Neuronal stem cell (in vitro differentiated cells): ENCODE measurements around the gene CCDC178.

Experiments
- DNase-seq: peaks from one replicate; pipeline ENCODE4 v3.0.0-alpha.2; 2013; ENCODE audit warnings: low spot score
- H2AFZ ChIP-seq: one replicate; pipeline ENCODE4 v1.6.1; 2013; ENCODE audit warnings: mild to moderate bottlenecking, low read length, inconsistent platforms
- H2AK5ac ChIP-seq: 2 replicates; pipeline ENCODE4 v1.6.1; 2013; ENCODE audit warnings: low read depth, mild to moderate bottlenecking, inconsistent platforms, low read length, moderate library complexity, mixed read lengths
- H2BK120ac ChIP-seq: 2 replicates; pipeline ENCODE4 v1.6.1; 2013; ENCODE audit warnings: low read depth, mild to moderate bottlenecking, inconsistent platforms, low read length, moderate library complexity, mixed read lengths
- H2BK12ac ChIP-seq: one replicate; pipeline ENCODE4 v1.6.1; 2013; ENCODE audit warnings: low read length, inconsistent platforms
- H2BK15ac ChIP-seq: 2 replicates; pipeline ENCODE4 v1.6.1; 2013; ENCODE audit warnings: mild to moderate bottlenecking, low read length, inconsistent platforms, mixed read lengths
- H2BK5ac ChIP-seq: one replicate; pipeline ENCODE4 v1.6.1; 2013; ENCODE audit warnings: inconsistent platforms, mild to moderate bottlenecking, low read length, moderate library complexity
- H3K14ac ChIP-seq: one replicate; pipeline ENCODE4 v1.6.1; 2013; ENCODE audit warnings: low read length, inconsistent platforms
- H3K18ac ChIP-seq: 2 replicates; pipeline ENCODE4 v1.6.1; 2013; ENCODE audit warnings: low read length, inconsistent platforms
- H3K23ac ChIP-seq: 2 replicates; pipeline ENCODE4 v1.6.1; 2013; ENCODE audit warnings: low read depth, mild to moderate bottlenecking, mixed read lengths, low read length, inconsistent platforms; ENCODE audit not compliant: poor library complexity
- H3K27ac ChIP-seq: replicated peaks from 3 replicates; pipeline ENCODE4 v1.5.1; 2013; ENCODE audit warnings: low read length, inconsistent platforms
- H3K27me3 ChIP-seq, 3 experiments: 2 replicates each; pipeline ENCODE4 v1.6.1; 2013; ENCODE audit warnings: low read length in 3 of 3, mild to moderate bottlenecking in 2 of 3, inconsistent platforms in 1 of 3, low read depth in 1 of 3, mixed read lengths in 1 of 3, moderate library complexity in 1 of 3; ENCODE audit not compliant: control insufficient read depth in 3 of 3, insufficient read depth in 3 of 3
- H3K36me3 ChIP-seq, 2 donors: replicated peaks in 1 of 2; 2 replicates each; pipeline ENCODE4 v1.6.1; 2013; ENCODE audit warnings: low read length in 2 of 2; ENCODE audit not compliant: control insufficient read depth in 2 of 2, insufficient read depth in 2 of 2
- H3K4ac ChIP-seq: 2 replicates; pipeline ENCODE4 v1.6.1; 2013; ENCODE audit warnings: inconsistent platforms, mild to moderate bottlenecking, low read length, moderate library complexity
- H3K4me1 ChIP-seq, 2 donors: 1 replicate in 1 of 2; 2 replicates in 1 of 2; pipeline ENCODE4 v1.6.1; 2013; ENCODE audit warnings: low read length in 2 of 2, low read depth in 1 of 2; ENCODE audit not compliant: control insufficient read depth in 2 of 2, insufficient read depth in 1 of 2
- H3K4me2 ChIP-seq: one replicate; pipeline ENCODE4 v1.6.1; 2013; ENCODE audit warnings: mild to moderate bottlenecking, low read length, inconsistent platforms; ENCODE audit not compliant: insufficient read depth, poor library complexity, severe bottlenecking
- H3K4me3 ChIP-seq, 2 donors: 2 replicates each; pipeline ENCODE4 v1.5.1; 2013; ENCODE audit warnings: low read length in 2 of 2, mild to moderate bottlenecking in 2 of 2, inconsistent platforms in 1 of 2, moderate library complexity in 1 of 2
- H3K79me1 ChIP-seq: one replicate; pipeline ENCODE4 v1.6.1; 2013; ENCODE audit warnings: low read depth, mild to moderate bottlenecking, inconsistent platforms, low read length, moderate library complexity
- H3K9ac ChIP-seq: one replicate; pipeline ENCODE4 v1.6.1; 2013; ENCODE audit warnings: mild to moderate bottlenecking, low read depth, low read length, inconsistent platforms; ENCODE audit not compliant: poor library complexity
- H3K9me3 ChIP-seq, 2 donors: replicated peaks in 1 of 2; 2 replicates each; pipeline versions ENCODE3 to v1.6.1; 2013; ENCODE audit warnings: low read length in 2 of 2, mild to moderate bottlenecking in 2 of 2, inconsistent platforms in 1 of 2, low read depth in 1 of 2, mixed read lengths in 1 of 2, moderate library complexity in 1 of 2; ENCODE audit not compliant: control insufficient read depth in 2 of 2, insufficient read depth in 1 of 2
- H4K8ac ChIP-seq: one replicate; pipeline ENCODE4 v1.6.1; 2013; ENCODE audit warnings: low read depth, mild to moderate bottlenecking, inconsistent platforms, low read length, moderate library complexity
- H4K91ac ChIP-seq: one replicate; pipeline ENCODE4 v1.6.1; 2013; ENCODE audit warnings: low read length, low read depth, mild to moderate bottlenecking, inconsistent platforms; ENCODE audit not compliant: poor library complexity
- WGBS, 2 donors: extraction: QIAGEN DNeasy Blood & Tissue Kit; methylation state at CpG; one replicate each; pipeline ENCODE4 v1.1.7; 2013; ENCODE audit warnings: missing lambda C conversion rate in 2 of 2, mixed read lengths in 1 of 2; ENCODE audit not compliant: insufficient read length in 2 of 2, insufficient replicate concordance in 1 of 2; ENCODE audit errors: extremely low coverage in 2 of 2; 5-methylcytosine and 5-hydroxymethylcytosine counted together

Gene CCDC178

DNA sequence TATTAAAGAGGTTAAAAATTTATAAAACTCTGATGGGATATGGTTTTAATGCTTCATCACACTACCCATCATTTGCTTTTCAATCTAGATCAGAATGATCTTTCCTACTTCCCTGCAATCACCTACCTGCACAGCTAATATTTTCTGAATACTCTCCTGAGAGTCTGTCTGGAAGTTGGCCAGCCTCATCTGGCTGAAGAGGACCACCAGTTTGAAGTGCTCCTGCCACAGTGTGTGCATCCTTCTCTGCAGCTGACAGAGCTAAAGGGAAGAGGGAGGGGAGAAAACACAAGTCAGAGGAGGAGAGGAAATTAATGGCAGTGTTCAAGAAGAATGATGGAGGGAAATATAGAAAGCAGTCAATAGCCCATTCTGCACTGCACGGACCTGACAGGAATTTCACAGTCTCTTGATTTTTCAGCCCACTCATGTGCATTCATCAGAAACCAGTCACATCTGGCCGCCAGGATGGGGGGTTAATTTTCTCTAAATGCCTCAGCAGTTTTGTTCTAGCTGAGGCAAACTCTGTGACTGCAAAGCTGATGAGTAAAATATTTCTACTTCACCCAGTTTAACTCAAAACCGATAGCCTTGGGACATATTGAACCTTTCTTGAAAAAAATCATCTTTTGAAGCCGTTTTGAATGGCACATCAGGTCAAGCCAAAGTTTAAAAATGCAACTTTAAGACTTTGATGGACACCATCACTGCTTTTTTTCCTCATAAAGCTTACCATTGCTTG, 465.9 kb downstream of the CCDC178 start:
- no peak overlapping the region for H3K4me2 ChIP-seq
- no peak overlapping the region for H3K27ac ChIP-seq
- no peak overlapping the region for H2BK15ac ChIP-seq
- H3K79me1 ChIP-seq, result no peaks in the 10 kb centered on the region
- H2BK12ac ChIP-seq, result no peak overlapping the region
- H2BK120ac ChIP-seq, result no peak overlapping the region
- H3K4me1 ChIP-seq, result peaks cover 0 to 8% of the 10 kb centered on the region in 2 donors
- H3K4me3 ChIP-seq, result peak overlapping the region in 1 of 2 donors; percentile 24
- no peak overlapping the region for H3K23ac ChIP-seq
- H3K36me3 ChIP-seq, result no peaks in the 10 kb centered on the region
- no peak overlapping the region for H3K9ac ChIP-seq
- no peak overlapping the region for H2BK5ac ChIP-seq
- no peak overlapping the region for H3K4ac ChIP-seq
- no peak overlapping the region for H2AK5ac ChIP-seq
- peaks cover 0 to 5% of the 10 kb centered on the region in 2 donors for H3K9me3 ChIP-seq
- H3K27me3 ChIP-seq, result no peaks in the 10 kb centered on the region
- H4K8ac ChIP-seq, result no peak overlapping the region
- DNase-seq, result no peak
- H4K91ac ChIP-seq, result no peak overlapping the region
- no CpG with 5 or more reads among the region's 4 CpGs for WGBS, 2 donors
- peak overlapping the region; percentile 79 for H2AFZ ChIP-seq
- no peak overlapping the region for H3K14ac ChIP-seq
- no peak overlapping the region for H3K18ac ChIP-seq

DNA sequence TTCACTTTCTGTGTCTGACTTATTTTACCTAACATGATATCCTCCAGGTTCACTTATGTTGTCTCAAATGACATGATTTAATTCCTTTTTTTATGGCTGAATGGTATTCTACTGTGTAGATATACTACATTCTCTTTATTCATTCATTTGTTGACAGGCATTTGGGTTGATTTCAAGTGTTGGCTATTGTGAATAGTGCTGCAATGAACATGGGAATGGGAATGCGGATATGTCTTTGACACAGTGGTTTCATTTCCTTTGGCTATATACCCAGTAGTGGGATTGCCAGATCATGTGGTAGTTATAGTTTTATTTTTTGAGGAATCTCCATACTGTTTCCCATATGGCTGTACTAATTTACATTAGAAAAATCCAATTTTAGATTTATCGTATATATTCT, 472.3 kb downstream of the CCDC178 start:
- no peaks in the 10 kb centered on the region for H3K27me3 ChIP-seq
- no peak overlapping the region for H2AK5ac ChIP-seq
- H3K23ac ChIP-seq, result no peak overlapping the region
- H3K36me3 ChIP-seq, result no peaks in the 10 kb centered on the region
- no peak overlapping the region for H3K4ac ChIP-seq
- DNase-seq, result no peak
- no CpG with 5 or more reads among the region's 2 CpGs for WGBS, 2 donors
- no peak overlapping the region for H3K14ac ChIP-seq
- H3K9me3 ChIP-seq, result peaks cover 0 to 5% of the 10 kb centered on the region in 2 donors
- H2BK120ac ChIP-seq, result no peak overlapping the region
- no peak overlapping the region for H3K4me2 ChIP-seq
- no peak overlapping the region for H4K91ac ChIP-seq
- no peak overlapping the region for H3K4me3 ChIP-seq
- no peak overlapping the region for H2BK12ac ChIP-seq
- no peak overlapping the region for H2BK15ac ChIP-seq
- H3K18ac ChIP-seq, result no peak overlapping the region
- no peaks in the 10 kb centered on the region for H3K4me1 ChIP-seq
- no peak overlapping the region for H2BK5ac ChIP-seq
- no peaks in the 10 kb centered on the region for H3K79me1 ChIP-seq
- H2AFZ ChIP-seq, result no peak overlapping the region
- H3K27ac ChIP-seq, result no peak overlapping the region
- no peak overlapping the region for H3K9ac ChIP-seq
- H4K8ac ChIP-seq, result no peak overlapping the region

DNA sequence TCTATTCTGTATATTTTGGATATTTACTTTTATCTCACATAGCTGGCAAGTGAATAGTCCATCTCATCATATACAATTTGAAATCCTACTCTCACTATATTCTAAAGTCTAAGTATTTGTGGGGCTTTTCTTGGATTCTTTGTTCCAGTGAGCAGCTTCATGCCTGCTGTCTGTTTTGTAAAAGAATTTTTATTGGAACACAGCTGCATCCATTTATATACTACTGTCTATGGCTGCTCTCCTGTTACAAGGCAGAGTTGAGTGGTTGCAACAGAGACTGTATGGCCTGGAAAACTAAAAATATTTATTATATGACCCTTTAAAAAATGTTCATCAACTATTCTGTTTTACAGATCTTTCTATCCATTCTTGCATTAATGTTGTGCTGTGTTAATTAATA, 474.4 kb downstream of the CCDC178 start:
- Histone ChIP-seq H3K9ac (no peak overlapping the region), H3K4me3 (no peak overlapping the region), H3K9me3 (no peaks in the 10 kb centered on the region), H3K4me2 (no peak overlapping the region), H3K79me1 (no peaks in the 10 kb centered on the region), H3K4me1 (peaks cover 0 to 2% of the 10 kb centered on the region in 2 donors), H3K18ac (no peak overlapping the region), H2AK5ac (no peak overlapping the region), H2BK120ac (no peak overlapping the region), H4K8ac (no peak overlapping the region), H2BK12ac (no peak overlapping the region), H3K27ac (no peak overlapping the region), H3K27me3 (no peaks in the 10 kb centered on the region), H2BK5ac (no peak overlapping the region), H4K91ac (no peak overlapping the region), H3K23ac (no peak overlapping the region), H3K4ac (no peak overlapping the region), H3K14ac (no peak overlapping the region), H3K36me3 (no peaks in the 10 kb centered on the region), H2AFZ (peak overlapping the region; percentile 3), H2BK15ac (no peak overlapping the region)
- no peak for DNase-seq

DNA sequence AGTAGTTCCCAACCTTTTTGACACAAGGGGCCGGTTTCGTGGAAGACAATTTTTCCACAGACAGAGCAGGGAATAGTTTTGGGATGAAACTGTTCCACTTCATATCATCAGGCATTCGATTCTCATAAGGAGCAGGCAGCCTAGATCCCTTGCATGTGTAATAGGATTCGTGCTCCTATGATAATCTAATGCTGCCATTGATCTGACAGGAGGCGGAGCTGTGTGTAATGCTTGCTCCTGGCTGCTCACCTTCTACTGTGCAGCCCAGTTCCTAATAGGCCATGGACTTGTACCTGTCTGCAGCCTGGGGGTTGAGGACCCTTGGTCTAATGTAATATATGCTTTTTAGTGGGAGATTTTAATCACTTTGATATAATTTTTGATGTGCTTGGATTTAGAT, 479.0 kb downstream of the CCDC178 start:
- Histone ChIP-seq H3K4ac (no peak overlapping the region), H2AK5ac (no peak overlapping the region), H2BK12ac (no peak overlapping the region), H3K27ac (no peak overlapping the region), H2AFZ (no peak overlapping the region), H3K4me2 (no peak overlapping the region), H3K79me1 (no peaks in the 10 kb centered on the region), H3K14ac (no peak overlapping the region), H3K9ac (no peak overlapping the region), H3K18ac (no peak overlapping the region), H3K27me3 (no peaks in the 10 kb centered on the region), H2BK15ac (no peak overlapping the region), H4K8ac (no peak overlapping the region), H4K91ac (no peak overlapping the region), H2BK120ac (no peak overlapping the region), H3K23ac (no peak overlapping the region), H2BK5ac (no peak overlapping the region), H3K9me3 (no peaks in the 10 kb centered on the region), H3K36me3 (no peaks in the 10 kb centered on the region), H3K4me1 (peaks cover 0 to 2% of the 10 kb centered on the region in 2 donors), H3K4me3 (no peak overlapping the region)
- no CpG with 5 or more reads among the region's 5 CpGs for WGBS, 2 donors
- no peak for DNase-seq
